Measurements from ENCODE around the gene RHOU.

DNA sequence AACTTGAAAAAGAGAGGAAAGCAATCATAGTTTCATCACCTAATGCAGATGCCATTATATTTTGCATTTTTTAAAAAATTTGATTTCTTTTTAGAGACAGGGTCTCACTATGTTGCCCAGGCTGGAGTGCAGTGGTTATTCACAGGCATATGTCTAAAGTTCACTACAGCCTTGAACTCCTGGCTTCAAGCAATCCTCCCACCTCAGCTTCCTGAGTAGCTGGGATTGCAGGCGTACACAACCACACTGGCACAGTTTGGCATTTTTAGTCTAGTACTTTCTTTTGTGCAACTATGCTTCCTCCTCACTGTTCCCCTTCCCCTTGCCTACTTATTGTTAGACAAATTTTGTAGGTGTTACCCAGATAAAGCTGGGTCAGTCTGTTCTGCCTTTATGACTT, 18.0 kb downstream of the RHOU start:
- TF ChIP-seq, protein P1, sequence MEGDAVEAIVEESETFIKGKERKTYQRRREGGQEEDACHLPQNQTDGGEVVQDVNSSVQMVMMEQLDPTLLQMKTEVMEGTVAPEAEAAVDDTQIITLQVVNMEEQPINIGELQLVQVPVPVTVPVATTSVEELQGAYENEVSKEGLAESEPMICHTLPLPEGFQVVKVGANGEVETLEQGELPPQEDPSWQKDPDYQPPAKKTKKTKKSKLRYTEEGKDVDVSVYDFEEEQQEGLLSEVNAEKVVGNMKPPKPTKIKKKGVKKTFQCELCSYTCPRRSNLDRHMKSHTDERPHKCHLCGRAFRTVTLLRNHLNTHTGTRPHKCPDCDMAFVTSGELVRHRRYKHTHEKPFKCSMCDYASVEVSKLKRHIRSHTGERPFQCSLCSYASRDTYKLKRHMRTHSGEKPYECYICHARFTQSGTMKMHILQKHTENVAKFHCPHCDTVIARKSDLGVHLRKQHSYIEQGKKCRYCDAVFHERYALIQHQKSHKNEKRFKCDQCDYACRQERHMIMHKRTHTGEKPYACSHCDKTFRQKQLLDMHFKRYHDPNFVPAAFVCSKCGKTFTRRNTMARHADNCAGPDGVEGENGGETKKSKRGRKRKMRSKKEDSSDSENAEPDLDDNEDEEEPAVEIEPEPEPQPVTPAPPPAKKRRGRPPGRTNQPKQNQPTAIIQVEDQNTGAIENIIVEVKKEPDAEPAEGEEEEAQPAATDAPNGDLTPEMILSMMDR (IDR thresholded peaks at IDR 0.05 in 2 of 3, conservative IDR thresholded peaks at IDR 0.05 in 1 of 3; ENCODE audit: control insufficient read depth in 2 of 3, extremely low read depth in 1 of 3, insufficient read depth in 1 of 3, low read depth in 3 of 3, low read length in 3 of 3) = no peak
- no peak for TF ChIP-seq TCF12 (IDR thresholded peaks at IDR 0.05; ENCODE audit: low read depth, low read length)
- TF ChIP-seq PML (IDR thresholded peaks at IDR 0.05; ENCODE audit: low read length) = no peak
- no peak for TF ChIP-seq POLR2AphosphoS5 (IDR thresholded peaks at IDR 0.05; ENCODE audit: low read length)
- TF ChIP-seq EZH2 (IDR thresholded peaks at IDR 0.05; ENCODE audit: borderline replicate concordance, control insufficient read depth, low read depth, low read length) = no peak
- no peak for TF ChIP-seq TBL1XR1 (IDR thresholded peaks at IDR 0.05; ENCODE audit: low read depth, low read length)
- TF ChIP-seq TCF7 (IDR thresholded peaks at IDR 0.05; ENCODE audit: borderline replicate concordance) = no peak
- no peak for TF ChIP-seq BCL11A (IDR thresholded peaks at IDR 0.05; ENCODE audit: low read depth, low read length)
- TF ChIP-seq CHD2 (IDR thresholded peaks at IDR 0.05; ENCODE audit: borderline replicate concordance, low read depth, low read length) = no peak
- TF ChIP-seq BHLHE40 (IDR thresholded peaks at IDR 0.05; ENCODE audit: borderline replicate concordance in 1 of 2, low read depth in 2 of 2, low read length in 1 of 2) = no peak
- TF ChIP-seq ESRRA (IDR thresholded peaks at IDR 0.05; ENCODE audit: low read length) = no peak
- no peak for TF ChIP-seq MXI1 (IDR thresholded peaks at IDR 0.05; ENCODE audit: low read depth, low read length)

All from GM12878 (cell line).